ENCODE measurements around the gene RFC1. TPM values are rescaled to one million over a fixed set of nuclear protein-coding genes. Genes with fewer than 3 reads are reported as not detected.
"Not testable (repeated sequence)": the region's sequence is repeated elsewhere in the genome, so short reads cannot be mapped to it uniquely, and the experiment has no call there.

The RFC1 gene
- total RNA-seq, 2 experiments from 2014 or later: 86.7 to 89.4 TPM

- ChIA-PET CTCF (interaction anchor here (1.2 kb wide), 1 partner anchor 43 kb away, joined by 3 read pairs; no protein-coding TSS in a partner anchor), POLR2A (no interaction called here)
- H3K27ac Mint-ChIP-seq: no peak overlapping the region
- H3K36me3 Mint-ChIP-seq: no peaks in the 10 kb centered on the region
- no peak for DNase-seq
- no peak overlapping the region for H3K4me3 Mint-ChIP-seq
- peaks cover 15% of the 10 kb centered on the region for H3K9me3 Mint-ChIP-seq
- intact Hi-C loops (cut with micrococcal nuclease): loop anchor here (10.0 kb wide), 1 partner anchor 49 kb away; no protein-coding TSS in a partner anchor
- H3K4me1 Mint-ChIP-seq (ENCODE audit: low read depth): no peaks in the 10 kb centered on the region
- H3K27me3 Mint-ChIP-seq: peaks cover 5% of the 10 kb centered on the region
These were observed 17.5 kb upstream of the RFC1 start for GRCh38 chr4:39383690-39384089.

DNA sequence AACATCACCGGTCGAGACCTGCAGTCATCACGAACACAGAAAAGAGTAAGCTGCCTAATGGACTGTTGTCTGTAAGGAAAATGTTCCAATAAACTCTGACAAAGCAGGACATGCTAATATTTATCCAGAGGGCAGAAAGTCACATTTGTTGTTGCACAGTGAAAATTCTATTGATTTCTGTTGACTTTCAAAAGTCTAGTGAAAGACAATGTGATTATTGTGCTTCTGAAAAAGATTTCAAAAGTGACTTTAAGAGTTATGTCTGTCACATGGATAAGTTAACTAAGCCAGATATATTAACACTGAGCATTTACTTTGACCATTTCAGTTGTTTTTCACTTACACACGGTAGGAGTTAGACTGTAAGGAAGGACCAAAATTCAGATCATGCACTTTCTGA is 9.3 kb upstream of the RFC1 start:
- Mint-ChIP-seq H3K4me3 (no peak overlapping the region), H3K4me1 (ENCODE audit: low read depth) (no peaks in the 10 kb centered on the region), H3K27me3 (peaks cover 3% of the 10 kb centered on the region), H3K36me3 (peaks cover 2% of the 10 kb centered on the region), H3K27ac (no peak overlapping the region), H3K9me3 (peaks cover 33% of the 10 kb centered on the region)
- DNase-seq: no peak
- intact Hi-C loops (cut with micrococcal nuclease): no loop called here
- POLR2A ChIA-PET: interaction anchor here (0.6 kb wide), 1 partner anchor 257 kb away, joined by 3 read pairs; no protein-coding TSS in a partner anchor
- CTCF ChIA-PET: no interaction called here

DNA sequence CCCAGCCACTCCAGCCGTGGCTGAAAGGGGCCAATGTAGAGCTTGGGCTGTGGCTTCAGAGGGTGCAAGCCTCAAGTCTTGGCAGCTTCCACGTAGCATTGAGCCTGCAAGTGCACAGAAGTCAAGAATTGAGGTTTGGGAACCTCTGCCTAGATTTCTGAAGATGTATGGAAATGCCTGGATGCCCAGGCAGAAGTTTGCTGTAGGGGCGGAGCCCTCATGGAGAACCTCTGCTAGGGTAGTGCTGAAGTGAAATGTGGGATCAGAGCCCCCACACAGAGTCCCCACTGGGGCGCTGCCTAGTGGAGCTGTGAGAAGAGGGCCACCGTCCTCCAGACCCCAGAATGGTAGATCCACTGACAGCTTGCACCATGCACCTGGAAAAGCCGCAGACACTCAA is 5.0 kb upstream of the RFC1 start:
- H3K4me1 Mint-ChIP-seq (ENCODE audit: low read depth); H3K27me3 Mint-ChIP-seq; DNase-seq; H3K4me3 Mint-ChIP-seq; H3K27ac Mint-ChIP-seq; CTCF ChIA-PET; intact Hi-C loops (cut with micrococcal nuclease); H3K36me3 Mint-ChIP-seq; POLR2A ChIA-PET: not testable (repeated sequence)
- peaks cover 21% of the 10 kb centered on the region for H3K9me3 Mint-ChIP-seq

GRCh38 chr4:39369301-39369700 is 3.1 kb upstream of the RFC1 start:
- H3K27me3 Mint-ChIP-seq: no peaks in the 10 kb centered on the region
- H3K4me3 Mint-ChIP-seq: no peak overlapping the region
- ChIA-PET POLR2A (no interaction called here), CTCF (no interaction called here)
- peaks cover 19% of the 10 kb centered on the region for H3K4me1 Mint-ChIP-seq (ENCODE audit: low read depth)
- peaks cover 21% of the 10 kb centered on the region for H3K9me3 Mint-ChIP-seq
- H3K36me3 Mint-ChIP-seq: peaks cover 18% of the 10 kb centered on the region
- intact Hi-C loops (cut with micrococcal nuclease): loop anchor here (5.0 kb wide), 1 partner anchor 187 kb away; the partner anchor contains the start of gene WDR19
- no peak for DNase-seq
- H3K27ac Mint-ChIP-seq: peak overlapping the region; percentile 13

GRCh38 chr4:39367166-39367565 is 1.0 kb upstream of the RFC1 start:
- H3K27me3 Mint-ChIP-seq: no peaks in the 10 kb centered on the region
- H3K4me3 Mint-ChIP-seq: no peak overlapping the region
- intact Hi-C loops (cut with micrococcal nuclease): loop anchor here (5.0 kb wide), 1 partner anchor 185 kb away; the partner anchor contains the start of gene WDR19

DNA sequence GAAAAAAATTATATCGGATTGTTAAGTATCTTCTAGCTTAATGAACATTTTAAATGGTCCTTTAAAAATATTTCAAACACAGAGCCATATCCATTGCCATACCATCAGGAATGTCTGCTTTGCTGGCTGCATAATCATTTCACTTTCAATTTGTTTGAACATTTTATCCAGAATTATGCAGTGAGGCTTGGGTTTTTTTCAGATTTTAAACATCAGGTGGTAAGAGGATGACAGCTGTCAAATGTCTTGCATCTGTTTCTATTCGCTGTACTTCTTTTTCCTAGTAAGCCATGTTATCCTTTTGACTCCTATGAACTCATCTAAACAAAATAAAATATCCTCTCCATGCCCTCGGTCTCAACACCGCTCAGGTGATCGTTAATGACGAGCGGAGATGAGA is 802 bp downstream of the RFC1 start:
- Mint-ChIP-seq H3K4me3 (peak overlapping the region; percentile 93), H3K9me3 (peaks cover 2% of the 10 kb centered on the region), H3K27me3 (no peaks in the 10 kb centered on the region), H3K4me1 (ENCODE audit: low read depth) (peaks cover 42% of the 10 kb centered on the region), H3K27ac (peak overlapping the region; percentile 92), H3K36me3 (peaks cover 24% of the 10 kb centered on the region)
- DNase-seq: no peak
- ChIA-PET POLR2A (interaction anchor here (0.7 to 5.0 kb wide), 4 partner anchors 11 to 335 kb away, joined by 3 to 68 read pairs (median 7); partner anchors contain the start of genes LIAS and RPL9), CTCF (interaction anchor here (1.2 to 2.7 kb wide), 3 partner anchors 9 to 104 kb away, joined by 4 to 9 read pairs (median 7); no protein-coding TSS in a partner anchor)
- intact Hi-C loops (cut with micrococcal nuclease): loop anchor here (5.0 kb wide), 1 partner anchor 183 kb away; the partner anchor contains the start of gene WDR19

More at GRCh38 chr4:39367166-39367565, 1.0 kb upstream of the RFC1 start:
- no peak for DNase-seq
- H3K4me1 Mint-ChIP-seq (ENCODE audit: low read depth): peaks cover 39% of the 10 kb centered on the region
- H3K36me3 Mint-ChIP-seq: peaks cover 24% of the 10 kb centered on the region
- CTCF ChIA-PET: interaction anchor here (0.8 kb wide), 1 partner anchor 8 kb away, joined by 3 read pairs; no protein-coding TSS in a partner anchor
- H3K9me3 Mint-ChIP-seq: peaks cover 18% of the 10 kb centered on the region
- POLR2A ChIA-PET: interaction anchor here (0.8 to 5.0 kb wide), 4 partner anchors 8 to 75 kb away, joined by 3 to 68 read pairs (median 3); no protein-coding TSS in a partner anchor
- no peak overlapping the region for H3K27ac Mint-ChIP-seq

DNA sequence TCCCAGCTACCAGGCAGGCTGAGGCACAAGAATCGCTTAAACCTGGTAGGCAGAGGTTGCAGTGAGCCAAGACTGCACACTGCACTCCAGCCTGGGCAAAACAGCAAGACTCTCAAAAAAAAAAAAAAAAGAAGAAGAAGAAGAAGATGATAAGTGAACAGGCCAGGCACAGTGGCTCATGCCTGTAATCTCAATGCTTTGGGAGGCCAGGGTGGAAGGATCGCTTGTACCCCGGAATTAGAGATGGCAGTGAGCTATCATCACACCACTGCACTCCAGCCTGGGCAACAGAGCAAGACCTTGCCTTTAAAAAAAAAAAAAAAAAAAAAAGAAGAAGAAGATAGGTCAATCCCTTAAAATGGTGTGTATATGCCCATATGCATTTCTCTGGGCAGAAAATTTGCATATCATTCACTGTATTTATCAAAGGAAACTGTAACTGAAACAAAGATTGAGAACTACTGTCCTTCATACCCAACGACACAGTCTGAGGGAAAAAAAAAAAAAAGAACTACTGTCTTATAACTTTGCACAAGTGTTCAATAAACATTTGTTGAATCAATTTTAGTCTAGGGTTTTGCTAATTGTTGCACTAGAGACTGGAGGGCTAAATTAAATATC is 2.3 kb downstream of the RFC1 start:
- intact Hi-C loops (cut with micrococcal nuclease): loop anchor here (1.0 kb wide), 1 partner anchor 11 kb away; no protein-coding TSS in a partner anchor
- Mint-ChIP-seq H3K4me1 (ENCODE audit: low read depth) (peaks cover 47% of the 10 kb centered on the region), H3K9me3 (no peaks in the 10 kb centered on the region), H3K4me3 (peak overlapping the region; percentile 52), H3K27ac (peak overlapping the region; percentile 68), H3K27me3 (no peaks in the 10 kb centered on the region), H3K36me3 (peaks cover 25% of the 10 kb centered on the region)
- ChIA-PET CTCF (interaction anchor here (1.7 to 2.7 kb wide), 2 partner anchors 7 to 10 kb away, joined by 7 to 9 read pairs; no protein-coding TSS in a partner anchor), POLR2A (interaction anchor here (1.2 to 5.0 kb wide), 3 partner anchors 9 to 95 kb away, joined by 5 to 68 read pairs (median 10); partner anchors contain the start of genes LIAS and RPL9)
- DNase-seq: no peak

GRCh38 chr4:39362827-39363226 is 3.3 kb downstream of the RFC1 start:
- H3K27me3 Mint-ChIP-seq: no peaks in the 10 kb centered on the region
- intact Hi-C loops (cut with micrococcal nuclease): no loop called here
- POLR2A ChIA-PET: interaction anchor here (5.0 kb wide), 1 partner anchor 8 kb away, joined by 68 read pairs; no protein-coding TSS in a partner anchor
- CTCF ChIA-PET: interaction anchor here (1.0 kb wide), 1 partner anchor 11 kb away, joined by 3 read pairs; no protein-coding TSS in a partner anchor
- peak overlapping the region; percentile 3 for H3K27ac Mint-ChIP-seq
- H3K36me3 Mint-ChIP-seq: peaks cover 27% of the 10 kb centered on the region
- no peak for DNase-seq
- peak overlapping the region; percentile 0 for H3K4me3 Mint-ChIP-seq
- H3K4me1 Mint-ChIP-seq (ENCODE audit: low read depth): peaks cover 56% of the 10 kb centered on the region
- no peaks in the 10 kb centered on the region for H3K9me3 Mint-ChIP-seq

DNA sequence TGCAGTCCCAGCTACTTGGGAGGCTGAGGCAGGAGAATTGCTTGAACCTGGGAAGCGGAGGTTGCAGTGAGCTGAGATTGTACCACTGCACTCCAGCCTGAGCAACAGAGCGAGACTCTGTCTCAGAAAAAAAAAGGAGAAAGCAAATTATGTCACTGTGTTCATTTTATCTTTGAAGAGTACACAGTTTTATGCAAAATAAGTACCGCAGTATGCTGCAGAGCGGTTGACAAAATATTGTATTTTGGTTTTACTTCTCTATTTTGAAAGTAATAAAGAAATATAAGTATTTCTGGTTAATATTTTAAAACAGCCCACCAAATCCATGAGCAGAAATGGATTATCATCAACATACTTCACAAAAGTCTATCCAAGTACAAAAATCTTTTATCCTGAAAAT is 5.6 kb downstream of the RFC1 start:
- CTCF ChIA-PET; H3K4me3 Mint-ChIP-seq; POLR2A ChIA-PET; DNase-seq; H3K9me3 Mint-ChIP-seq; intact Hi-C loops (cut with micrococcal nuclease); H3K27me3 Mint-ChIP-seq; H3K27ac Mint-ChIP-seq: not testable (repeated sequence)
- Mint-ChIP-seq H3K36me3 (peaks cover 23% of the 10 kb centered on the region), H3K4me1 (ENCODE audit: low read depth) (peaks cover 65% of the 10 kb centered on the region)

GRCh38 chr4:39357002-39357401 is 9.2 kb downstream of the RFC1 start:
- intact Hi-C loops (cut with micrococcal nuclease): loop anchor here (10.0 kb wide), 6 partner anchors 168 to 832 kb away; partner anchors contain the start of genes UBE2K and UGDH
- Mint-ChIP-seq H3K9me3 (no peaks in the 10 kb centered on the region), H3K27ac (peak overlapping the region; percentile 74), H3K4me1 (ENCODE audit: low read depth) (peaks cover 65% of the 10 kb centered on the region), H3K36me3 (peaks cover 10% of the 10 kb centered on the region), H3K4me3 (no peak overlapping the region), H3K27me3 (no peaks in the 10 kb centered on the region)
- DNase-seq: no peak
- ChIA-PET CTCF (interaction anchor here (1.3 kb wide), 1 partner anchor 8 kb away, joined by 7 read pairs; no protein-coding TSS in a partner anchor), POLR2A (interaction anchor here (6.6 kb wide), 1 partner anchor 8 kb away, joined by 68 read pairs; the partner anchor contains the start of gene RFC1)

DNA sequence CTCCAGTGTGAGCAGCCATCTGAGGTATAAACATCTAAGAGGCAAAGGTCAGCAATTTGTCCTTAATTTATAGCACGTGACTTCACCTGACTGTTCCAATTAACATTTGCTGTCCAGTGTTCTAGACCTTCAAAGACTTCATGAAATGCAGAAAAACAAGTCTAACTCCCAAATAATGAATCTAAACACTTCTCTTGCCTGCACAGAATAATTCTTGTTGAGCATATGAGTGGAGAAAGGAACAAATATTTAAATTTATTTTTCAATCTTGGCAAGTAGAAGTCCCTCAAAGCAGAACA is 12.0 kb downstream of the RFC1 start:
- Mint-ChIP-seq H3K4me1 (ENCODE audit: low read depth) (peaks cover 75% of the 10 kb centered on the region), H3K36me3 (peaks cover 26% of the 10 kb centered on the region), H3K27me3 (no peaks in the 10 kb centered on the region), H3K27ac (peak overlapping the region; percentile 94), H3K4me3 (peak overlapping the region; percentile 60), H3K9me3 (peaks cover 2% of the 10 kb centered on the region)
- CTCF ChIA-PET: interaction anchor here (1.5 to 1.8 kb wide), 2 partner anchors 11 to 115 kb away, joined by 4 to 9 read pairs; partner anchors contain the start of gene RFC1
- DNase-seq: no peak
- POLR2A ChIA-PET: interaction anchor here (1.1 to 6.6 kb wide), 4 partner anchors 9 to 845 kb away, joined by 3 to 68 read pairs (median 4); partner anchors contain the start of gene RFC1
- intact Hi-C loops (cut with micrococcal nuclease): loop anchor here (1.0 to 10.0 kb wide), 10 partner anchors 171 to 1222 kb away; partner anchors contain the start of genes TLR1, TMEM156, UBE2K and UGDH
